ENCODE measurements around the gene NXPE3.

NXPE3 gene

DNA sequence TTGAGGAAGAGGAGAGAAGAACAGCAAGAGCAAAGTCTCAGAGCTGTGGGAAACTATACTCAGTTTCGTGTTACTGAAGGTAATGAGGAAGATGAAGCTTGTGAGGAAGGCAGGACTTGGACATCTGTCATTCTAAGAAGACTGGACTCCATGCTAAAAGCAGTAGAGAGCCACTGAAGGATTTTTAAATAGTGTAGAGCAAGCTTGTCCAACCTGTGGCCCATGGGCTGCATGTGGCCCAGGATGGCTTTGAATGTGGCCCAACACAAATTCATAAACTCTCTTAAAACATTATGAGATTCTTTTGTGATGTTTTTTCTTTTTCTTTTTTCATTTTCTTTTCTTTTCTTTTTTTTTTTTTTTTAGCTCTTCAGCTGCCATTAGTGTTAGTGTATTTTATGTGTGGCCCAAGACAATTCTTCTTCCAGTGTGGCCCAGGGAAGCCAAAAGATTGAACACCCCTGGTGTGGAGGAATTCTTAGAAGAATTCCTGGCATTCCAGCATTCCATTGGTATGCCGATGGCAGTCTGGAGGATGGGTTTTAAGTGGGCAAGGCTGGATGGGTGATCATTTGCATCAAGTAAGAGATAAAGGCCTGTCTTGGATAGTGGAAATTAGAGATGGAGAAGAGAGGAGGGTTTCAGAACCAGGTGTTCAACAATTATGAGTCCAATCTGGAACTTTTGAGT lies 63.4 kb downstream of the NXPE3 start:
- Histone ChIP-seq H3K4me3 (ENCODE audit: low read length) (no peak overlapping the region), H2AFZ (ENCODE audit: low read depth, low read length) (no peak overlapping the region), H3K36me3 (ENCODE audit: insufficient read depth, low read length) (no peaks in the 10 kb centered on the region), H3K4me1 (ENCODE audit: insufficient read depth, low read length) (peaks cover 10% of the 10 kb centered on the region), H3K9me3 (ENCODE audit: low read length) (no peaks in the 10 kb centered on the region), H3K27me3 (ENCODE audit: insufficient read depth, low read length) (no peaks in the 10 kb centered on the region)

DNA sequence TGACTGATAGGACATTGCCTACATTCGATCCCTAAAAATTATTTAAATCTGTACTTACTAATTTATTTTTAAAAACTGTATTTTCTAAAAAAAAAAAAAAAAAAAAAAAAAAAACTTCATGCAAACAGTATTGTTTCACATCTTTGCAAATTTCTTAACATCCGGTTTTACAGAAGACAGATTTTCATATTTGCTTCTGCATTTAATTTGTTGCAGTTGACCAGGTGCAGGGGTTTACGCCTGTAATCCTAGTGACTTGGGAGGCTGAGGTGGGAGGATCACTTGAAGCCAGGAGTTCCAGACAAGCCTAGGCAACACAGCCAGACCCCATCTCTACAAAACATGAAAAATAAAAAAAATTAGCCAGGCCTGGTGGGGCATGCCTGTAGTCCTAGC lies 63.9 kb downstream of the NXPE3 start:
- Histone ChIP-seq H2AFZ (ENCODE audit: low read depth, low read length) (no peak overlapping the region), H3K27me3 (ENCODE audit: insufficient read depth, low read length) (no peaks in the 10 kb centered on the region), H3K9me3 (ENCODE audit: low read length) (no peaks in the 10 kb centered on the region), H3K36me3 (ENCODE audit: insufficient read depth, low read length) (no peaks in the 10 kb centered on the region), H3K4me3 (ENCODE audit: low read length) (no peak overlapping the region), H3K4me1 (ENCODE audit: insufficient read depth, low read length) (peaks cover 10% of the 10 kb centered on the region)

DNA sequence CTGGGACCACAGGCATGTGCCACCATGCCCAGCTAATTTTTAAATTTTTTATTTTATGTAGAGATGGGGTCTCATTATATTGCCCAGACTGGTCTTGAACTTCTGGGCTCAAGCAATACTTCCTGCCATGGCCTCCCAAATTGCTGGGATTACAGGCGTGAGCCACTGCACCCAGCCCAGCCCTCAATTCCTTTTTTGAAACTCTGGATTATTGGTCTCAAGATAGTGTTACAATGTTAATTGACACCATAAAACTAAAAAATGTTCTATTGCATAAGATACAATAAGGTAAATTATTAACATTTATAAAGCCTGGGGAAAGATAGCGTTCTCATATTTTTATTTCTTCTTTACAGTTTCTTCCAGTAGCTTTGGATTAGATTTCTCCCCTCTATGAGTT lies 66.4 kb downstream of the NXPE3 start:
- no peak overlapping the region for H2AFZ ChIP-seq (ENCODE audit: low read depth, low read length)
- H3K27me3 ChIP-seq (ENCODE audit: insufficient read depth, low read length) = no peaks in the 10 kb centered on the region
- peaks cover 10% of the 10 kb centered on the region for H3K4me1 ChIP-seq (ENCODE audit: insufficient read depth, low read length)
- no peaks in the 10 kb centered on the region for H3K9me3 ChIP-seq (ENCODE audit: low read length)
- no peak overlapping the region for H3K4me3 ChIP-seq (ENCODE audit: low read length)
- H3K36me3 ChIP-seq (ENCODE audit: insufficient read depth, low read length) = no peaks in the 10 kb centered on the region

DNA sequence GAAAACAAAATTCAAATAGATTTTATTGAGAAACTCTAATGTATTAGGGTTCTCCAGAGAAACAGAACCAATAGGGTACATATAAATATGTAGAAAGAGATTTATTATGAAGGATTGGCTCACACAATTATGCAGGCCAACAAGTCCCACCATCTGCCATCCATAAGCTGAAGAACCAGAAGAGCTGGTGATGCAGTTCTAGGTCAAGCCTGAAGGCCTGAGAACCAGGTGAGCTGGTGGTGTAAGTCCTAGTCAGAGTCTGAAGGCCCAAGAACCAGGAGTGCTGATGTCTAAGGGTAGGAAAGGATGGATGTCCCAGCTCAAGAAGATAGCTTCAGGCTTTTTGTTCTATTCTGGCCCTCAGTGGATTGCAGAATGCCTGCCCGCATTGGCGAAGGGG lies 67.7 kb downstream of the NXPE3 start:
- Histone ChIP-seq H3K36me3 (ENCODE audit: insufficient read depth, low read length) (no peaks in the 10 kb centered on the region), H3K4me3 (ENCODE audit: low read length) (no peak overlapping the region), H3K27me3 (ENCODE audit: insufficient read depth, low read length) (no peaks in the 10 kb centered on the region), H2AFZ (ENCODE audit: low read depth, low read length) (no peak overlapping the region), H3K9me3 (ENCODE audit: low read length) (no peaks in the 10 kb centered on the region), H3K4me1 (ENCODE audit: insufficient read depth, low read length) (peaks cover 19% of the 10 kb centered on the region)

DNA sequence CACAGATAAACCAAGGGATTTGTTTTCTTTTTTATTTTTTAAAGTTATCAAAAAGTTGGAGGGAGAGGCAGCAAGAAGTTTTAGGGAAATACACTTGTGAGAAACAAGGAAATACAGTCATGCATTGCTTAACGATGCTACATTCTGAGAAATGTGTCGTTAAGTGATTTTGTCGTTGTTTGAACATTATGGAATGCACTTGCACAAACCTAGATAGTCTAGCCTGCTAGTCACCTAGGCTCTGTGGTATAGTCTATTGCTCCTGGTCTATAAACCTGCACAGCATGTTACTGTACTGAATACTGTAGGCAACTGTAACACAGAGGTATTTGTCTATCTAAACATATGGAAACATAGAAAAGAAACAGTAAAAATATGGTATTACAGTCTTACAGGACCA lies 68.3 kb downstream of the NXPE3 start:
- H3K4me1 ChIP-seq (ENCODE audit: insufficient read depth, low read length) = peaks cover 13% of the 10 kb centered on the region
- no peak overlapping the region for H3K4me3 ChIP-seq (ENCODE audit: low read length)
- H2AFZ ChIP-seq (ENCODE audit: low read depth, low read length) = no peak overlapping the region
- no peaks in the 10 kb centered on the region for H3K27me3 ChIP-seq (ENCODE audit: insufficient read depth, low read length)
- H3K36me3 ChIP-seq (ENCODE audit: insufficient read depth, low read length) = peaks cover 4% of the 10 kb centered on the region
- no peaks in the 10 kb centered on the region for H3K9me3 ChIP-seq (ENCODE audit: low read length)

DNA sequence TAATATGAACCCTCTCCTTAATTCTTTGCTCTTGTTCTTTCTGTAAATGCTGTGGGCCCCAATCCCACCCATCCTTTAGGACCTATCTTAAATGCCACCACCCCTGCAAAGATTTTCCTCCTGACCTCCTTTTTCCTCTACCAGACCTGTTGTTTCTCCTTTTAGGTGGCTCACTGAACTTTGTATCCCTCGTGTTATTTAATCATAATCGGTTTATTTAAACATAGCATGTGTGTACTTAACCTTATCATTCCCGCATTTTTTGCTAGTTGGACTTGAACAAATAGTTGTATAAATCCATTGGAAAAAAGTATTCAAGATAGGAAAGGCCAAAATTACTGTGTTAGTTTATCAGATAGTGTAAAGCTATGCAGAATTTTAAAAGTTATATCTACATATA lies 69.3 kb downstream of the NXPE3 start:
- Histone ChIP-seq H3K9me3 (ENCODE audit: low read length) (no peaks in the 10 kb centered on the region), H3K4me1 (ENCODE audit: insufficient read depth, low read length) (peaks cover 9% of the 10 kb centered on the region), H3K36me3 (ENCODE audit: insufficient read depth, low read length) (peaks cover 13% of the 10 kb centered on the region), H3K4me3 (ENCODE audit: low read length) (no peak overlapping the region), H2AFZ (ENCODE audit: low read depth, low read length) (peak overlapping the region; percentile 98), H3K27me3 (ENCODE audit: insufficient read depth, low read length) (no peaks in the 10 kb centered on the region)

DNA sequence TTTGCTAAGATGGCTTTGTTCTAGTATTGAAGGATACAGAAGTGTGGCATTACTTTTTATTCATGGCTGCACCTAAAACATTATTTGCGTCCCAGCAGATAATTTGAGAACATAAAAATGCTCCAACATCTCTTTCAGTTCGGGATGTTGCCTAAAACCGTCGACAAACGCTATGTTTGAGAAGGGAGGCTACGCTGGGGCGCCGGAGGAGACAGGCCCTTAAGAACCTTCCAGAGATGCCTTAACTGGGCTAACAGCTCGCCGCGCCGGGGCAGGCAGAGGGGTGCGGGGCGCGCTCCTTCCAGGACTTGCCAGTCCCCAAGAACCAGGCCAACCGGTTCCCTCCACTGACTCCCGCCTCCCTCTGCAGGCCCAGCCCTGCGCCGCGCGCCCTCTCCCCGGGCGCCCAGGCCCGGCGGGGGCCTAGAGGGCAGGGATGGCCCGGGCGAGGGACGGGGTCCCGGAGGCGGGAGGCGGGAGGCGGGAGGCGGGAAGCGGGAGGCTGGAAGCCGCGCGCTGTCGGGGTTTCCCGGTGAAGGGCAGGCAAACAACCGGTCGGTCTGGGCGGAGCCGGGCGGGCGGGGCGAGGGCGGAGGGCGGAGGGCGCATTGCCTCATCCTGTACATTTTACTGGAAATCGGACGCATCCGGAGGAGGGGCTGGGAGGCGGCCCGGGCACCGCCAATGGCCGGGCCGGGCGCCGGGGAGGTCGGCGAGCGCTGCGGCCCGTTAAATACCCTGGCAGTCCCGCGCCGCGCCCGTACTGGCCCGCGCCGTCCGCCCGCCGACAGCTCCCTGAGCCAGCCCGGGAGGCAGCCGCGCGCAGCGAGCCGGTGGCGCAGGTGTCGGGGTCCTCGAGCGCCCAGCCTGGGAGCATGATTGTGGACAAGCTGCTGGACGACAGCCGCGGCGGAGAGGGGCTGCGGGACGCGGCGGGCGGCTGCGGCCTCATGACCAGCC lies 70.0 kb downstream of the NXPE3 start, which contains the start of gene NFKBIZ:
Gene NFKBIZ, plus strand, starts transcription at position 761 of the 960 bp plus-strand sequence. Its CDS starts 115 bp downstream, at position 876.
- Histone ChIP-seq H2AFZ (ENCODE audit: low read depth, low read length) (peak within 1 kb of the TSS; percentile 98), H3K27me3 (ENCODE audit: insufficient read depth, low read length) (no peaks in the 10 kb centered on the region), H3K4me3 (ENCODE audit: low read length) (peak within 1 kb of the TSS; percentile 88), H3K4me1 (ENCODE audit: insufficient read depth, low read length) (peaks cover 9% of the 10 kb centered on the region), H3K36me3 (ENCODE audit: insufficient read depth, low read length) (peaks cover 20% of the 10 kb centered on the region), H3K9me3 (ENCODE audit: low read length) (no peaks in the 10 kb centered on the region)

DNA sequence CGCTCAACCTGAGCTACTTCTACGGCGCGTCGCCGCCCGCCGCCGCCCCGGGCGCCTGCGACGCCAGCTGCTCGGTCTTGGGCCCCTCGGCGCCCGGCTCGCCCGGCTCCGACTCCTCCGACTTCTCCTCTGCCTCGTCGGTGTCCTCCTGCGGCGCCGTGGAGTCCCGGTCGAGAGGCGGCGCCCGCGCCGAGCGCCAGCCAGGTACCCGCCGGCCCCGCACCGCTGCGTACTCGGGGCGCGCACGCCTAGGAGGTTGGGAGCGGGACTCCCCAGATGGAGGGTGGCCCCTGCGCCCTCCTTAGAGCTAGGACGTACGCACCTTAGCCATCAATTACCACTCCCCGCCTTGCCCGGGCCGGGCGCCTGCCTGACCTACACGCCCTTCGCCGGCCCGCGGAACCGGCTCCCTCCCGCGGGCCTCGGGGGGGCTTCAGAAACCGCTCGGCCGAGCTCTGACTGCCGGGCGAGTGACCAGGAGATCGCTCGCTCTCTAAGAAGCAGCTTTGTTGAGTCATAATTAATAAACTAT lies 70.8 kb downstream of the NXPE3 start:
- H3K4me3 ChIP-seq (ENCODE audit: low read length) = peak overlapping the region; percentile 88
- H3K9me3 ChIP-seq (ENCODE audit: low read length) = no peaks in the 10 kb centered on the region
- peak overlapping the region; percentile 98 for H2AFZ ChIP-seq (ENCODE audit: low read depth, low read length)
- no peaks in the 10 kb centered on the region for H3K27me3 ChIP-seq (ENCODE audit: insufficient read depth, low read length)
- H3K36me3 ChIP-seq (ENCODE audit: insufficient read depth, low read length) = peaks cover 25% of the 10 kb centered on the region
- H3K4me1 ChIP-seq (ENCODE audit: insufficient read depth, low read length) = peaks cover 9% of the 10 kb centered on the region

DNA sequence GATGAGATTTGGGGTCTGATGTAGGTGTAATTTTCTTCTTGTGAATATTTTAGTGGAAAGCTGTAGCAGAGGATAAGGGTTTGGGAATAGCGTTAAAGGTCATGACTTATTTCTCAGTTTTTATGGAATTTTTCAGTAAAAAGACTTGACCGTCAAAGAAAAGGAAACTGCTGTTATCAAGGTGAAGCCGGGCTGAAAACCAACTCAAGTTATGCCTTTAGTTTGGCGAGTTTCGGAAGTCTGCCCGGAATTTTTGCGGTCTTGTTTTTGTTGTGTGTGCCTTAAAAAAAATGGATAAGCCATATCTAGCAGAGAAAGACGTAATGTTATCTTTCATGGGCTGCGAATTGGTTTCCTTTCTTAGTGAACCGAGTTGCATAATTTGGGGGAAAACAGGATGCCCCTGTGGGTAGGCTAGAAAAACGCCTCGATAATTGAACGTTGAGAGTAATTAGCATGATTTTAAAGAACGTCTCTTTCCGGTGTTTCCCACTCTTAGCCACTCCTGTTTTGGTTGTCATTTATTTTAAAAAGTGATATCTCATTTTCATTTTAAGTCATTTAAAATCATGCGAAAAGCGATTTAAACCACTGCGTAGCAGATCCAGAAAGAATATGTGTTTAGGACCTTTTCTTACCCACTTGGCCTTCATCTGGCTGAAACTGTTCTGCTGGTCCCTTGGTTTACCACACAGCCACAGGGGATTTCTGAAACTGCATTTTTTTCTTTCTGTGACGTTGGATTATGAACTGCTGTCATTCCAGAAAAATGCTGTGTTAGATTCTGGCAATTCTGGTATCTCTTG lies 71.4 kb downstream of the NXPE3 start:
- peaks cover 9% of the 10 kb centered on the region for H3K4me1 ChIP-seq (ENCODE audit: insufficient read depth, low read length)
- peak overlapping the region; percentile 98 for H2AFZ ChIP-seq (ENCODE audit: low read depth, low read length)
- H3K9me3 ChIP-seq (ENCODE audit: low read length) = no peaks in the 10 kb centered on the region
- H3K4me3 ChIP-seq (ENCODE audit: low read length) = peak overlapping the region; percentile 88
- H3K27me3 ChIP-seq (ENCODE audit: insufficient read depth, low read length) = no peaks in the 10 kb centered on the region
- H3K36me3 ChIP-seq (ENCODE audit: insufficient read depth, low read length) = peaks cover 31% of the 10 kb centered on the region

DNA sequence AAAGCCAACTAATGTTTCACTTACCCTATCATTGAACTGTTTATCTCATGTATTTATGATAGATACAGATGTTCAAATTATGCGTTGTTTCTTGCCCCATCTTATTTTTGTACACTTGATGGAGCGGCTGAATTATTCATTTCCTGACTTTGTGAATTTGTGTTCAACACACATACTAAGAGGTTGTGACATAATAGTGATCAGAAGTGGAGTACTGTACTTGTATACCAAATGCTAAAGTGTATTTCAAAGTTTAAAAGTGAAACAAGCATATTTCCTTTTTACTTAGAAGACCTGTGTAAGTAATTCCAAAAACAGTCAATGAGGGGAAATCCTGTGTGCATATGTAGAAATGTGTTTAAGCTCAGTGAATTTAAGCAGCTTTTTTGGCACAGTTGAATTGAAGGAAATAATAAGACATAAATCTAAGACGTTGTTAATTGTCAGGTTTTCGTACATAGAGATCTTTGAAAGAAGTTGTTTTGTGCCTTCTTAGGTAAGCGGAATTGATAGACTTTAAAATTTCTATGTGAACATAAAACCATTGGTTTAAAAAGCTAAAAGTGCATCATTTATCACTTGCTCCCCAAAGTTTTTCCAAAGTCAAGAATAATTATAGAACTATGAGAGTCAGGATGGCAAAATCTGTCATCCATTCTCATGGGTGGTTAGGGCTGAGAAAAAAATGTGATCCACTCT lies 72.2 kb downstream of the NXPE3 start:
- H3K36me3 ChIP-seq (ENCODE audit: insufficient read depth, low read length) = peaks cover 37% of the 10 kb centered on the region
- H3K4me3 ChIP-seq (ENCODE audit: low read length) = peak overlapping the region; percentile 88
- H3K4me1 ChIP-seq (ENCODE audit: insufficient read depth, low read length) = peaks cover 9% of the 10 kb centered on the region
- H3K9me3 ChIP-seq (ENCODE audit: low read length) = no peaks in the 10 kb centered on the region
- H3K27me3 ChIP-seq (ENCODE audit: insufficient read depth, low read length) = no peaks in the 10 kb centered on the region
- H2AFZ ChIP-seq (ENCODE audit: low read depth, low read length) = no peak overlapping the region

DNA sequence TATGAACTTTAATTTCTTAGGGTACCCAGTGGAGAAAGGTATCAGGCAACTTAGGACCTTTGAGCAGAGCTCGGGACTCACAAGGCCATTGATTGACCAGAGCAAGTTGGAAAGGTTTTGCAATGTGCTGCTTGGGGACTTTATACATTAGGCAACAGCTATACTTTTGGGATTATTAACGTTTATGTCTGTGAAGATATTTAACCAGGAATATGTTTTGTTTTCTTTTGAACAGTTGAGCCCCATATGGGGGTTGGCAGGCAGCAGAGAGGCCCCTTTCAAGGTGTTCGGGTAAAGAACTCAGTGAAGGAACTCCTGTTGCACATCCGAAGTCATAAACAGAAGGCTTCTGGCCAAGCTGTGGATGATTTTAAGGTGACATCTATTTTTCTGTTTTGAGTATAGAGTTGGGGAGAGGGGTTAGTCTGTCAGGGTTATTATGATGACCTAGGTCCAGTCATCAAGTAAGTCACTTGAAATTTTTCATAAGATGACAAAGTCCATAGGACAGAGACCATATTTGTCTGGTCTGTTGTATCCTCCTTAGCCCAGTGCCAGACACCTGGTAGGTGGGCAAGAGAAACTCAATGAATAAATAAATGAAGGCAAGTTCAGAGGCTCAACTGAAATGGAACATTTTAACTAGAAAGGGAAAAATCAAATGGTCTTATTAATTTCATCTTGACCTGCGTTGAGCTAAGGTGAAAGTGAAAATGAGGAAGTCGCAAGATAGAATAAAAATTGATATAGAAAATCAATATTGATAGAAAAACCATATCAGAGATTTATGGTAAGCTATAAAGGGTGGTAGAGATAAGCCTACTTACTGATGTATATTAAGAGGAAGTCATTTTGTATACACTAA lies 73.1 kb downstream of the NXPE3 start:
- no peak overlapping the region for H2AFZ ChIP-seq (ENCODE audit: low read depth, low read length)
- H3K4me1 ChIP-seq (ENCODE audit: insufficient read depth, low read length) = peaks cover 9% of the 10 kb centered on the region
- H3K27me3 ChIP-seq (ENCODE audit: insufficient read depth, low read length) = no peaks in the 10 kb centered on the region
- peaks cover 41% of the 10 kb centered on the region for H3K36me3 ChIP-seq (ENCODE audit: insufficient read depth, low read length)
- H3K9me3 ChIP-seq (ENCODE audit: low read length) = no peaks in the 10 kb centered on the region
- H3K4me3 ChIP-seq (ENCODE audit: low read length) = no peak overlapping the region
